GM13977 (cell line): Measurements from ENCODE around the gene NPTX1.

Experiments used
- DNase-seq: peaks from one replicate; pipeline ENCODE4 v3.0.0; 2012; ENCODE audit warnings: low spot score
- in situ Hi-C: fragments of 300-500 bp; cut with MboI; formaldehyde crosslinking; loops from one replicate; pipeline ENCODE4 v1.12.0; 2022; ENCODE audit warnings: low sequenced_read_pairs, low pct_unique_long_range_greater_than_20kb, mixed read lengths, inconsistent platforms; ENCODE audit not compliant: unreplicated experiment
- TF ChIP-seq, protein P1 (sequence below): IDR thresholded peaks from 2 replicates; pipeline ENCODE4 v1.5.1; 2012; ENCODE audit warnings: mild to moderate bottlenecking, control low read depth; ENCODE audit not compliant: insufficient read depth; ENCODE audit errors: extremely low read depth, missing control alignments

NPTX1 gene

GRCh38 chr17:80445007-80445725 lies 31.2 kb downstream of the NPTX1 start:
- DNase-seq, result no peak
- TF ChIP-seq, protein P1, sequence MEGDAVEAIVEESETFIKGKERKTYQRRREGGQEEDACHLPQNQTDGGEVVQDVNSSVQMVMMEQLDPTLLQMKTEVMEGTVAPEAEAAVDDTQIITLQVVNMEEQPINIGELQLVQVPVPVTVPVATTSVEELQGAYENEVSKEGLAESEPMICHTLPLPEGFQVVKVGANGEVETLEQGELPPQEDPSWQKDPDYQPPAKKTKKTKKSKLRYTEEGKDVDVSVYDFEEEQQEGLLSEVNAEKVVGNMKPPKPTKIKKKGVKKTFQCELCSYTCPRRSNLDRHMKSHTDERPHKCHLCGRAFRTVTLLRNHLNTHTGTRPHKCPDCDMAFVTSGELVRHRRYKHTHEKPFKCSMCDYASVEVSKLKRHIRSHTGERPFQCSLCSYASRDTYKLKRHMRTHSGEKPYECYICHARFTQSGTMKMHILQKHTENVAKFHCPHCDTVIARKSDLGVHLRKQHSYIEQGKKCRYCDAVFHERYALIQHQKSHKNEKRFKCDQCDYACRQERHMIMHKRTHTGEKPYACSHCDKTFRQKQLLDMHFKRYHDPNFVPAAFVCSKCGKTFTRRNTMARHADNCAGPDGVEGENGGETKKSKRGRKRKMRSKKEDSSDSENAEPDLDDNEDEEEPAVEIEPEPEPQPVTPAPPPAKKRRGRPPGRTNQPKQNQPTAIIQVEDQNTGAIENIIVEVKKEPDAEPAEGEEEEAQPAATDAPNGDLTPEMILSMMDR, result no peak
- in situ Hi-C loops, result no loop called here

DNA sequence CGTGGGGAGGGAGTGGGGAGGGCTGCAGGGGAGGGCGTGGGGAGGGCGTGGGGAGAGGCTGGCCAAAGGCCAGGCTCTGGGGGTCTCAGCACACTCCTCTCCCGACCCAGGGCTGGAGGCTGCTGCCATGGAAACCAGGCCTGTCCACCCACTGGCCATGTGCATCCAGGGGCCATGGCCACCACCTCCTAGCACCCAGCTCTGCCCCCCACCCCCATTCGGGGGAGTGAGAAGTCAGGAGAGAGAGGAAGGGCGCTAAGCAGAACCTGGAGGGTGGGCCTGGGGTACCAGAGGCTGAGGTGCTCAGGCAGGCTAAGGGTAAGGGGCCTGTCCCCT lies 31.8 kb downstream of the NPTX1 start:
- TF ChIP-seq, protein P1, result no peak
- in situ Hi-C loops, result no loop called here
- DNase-seq, result no peak

DNA sequence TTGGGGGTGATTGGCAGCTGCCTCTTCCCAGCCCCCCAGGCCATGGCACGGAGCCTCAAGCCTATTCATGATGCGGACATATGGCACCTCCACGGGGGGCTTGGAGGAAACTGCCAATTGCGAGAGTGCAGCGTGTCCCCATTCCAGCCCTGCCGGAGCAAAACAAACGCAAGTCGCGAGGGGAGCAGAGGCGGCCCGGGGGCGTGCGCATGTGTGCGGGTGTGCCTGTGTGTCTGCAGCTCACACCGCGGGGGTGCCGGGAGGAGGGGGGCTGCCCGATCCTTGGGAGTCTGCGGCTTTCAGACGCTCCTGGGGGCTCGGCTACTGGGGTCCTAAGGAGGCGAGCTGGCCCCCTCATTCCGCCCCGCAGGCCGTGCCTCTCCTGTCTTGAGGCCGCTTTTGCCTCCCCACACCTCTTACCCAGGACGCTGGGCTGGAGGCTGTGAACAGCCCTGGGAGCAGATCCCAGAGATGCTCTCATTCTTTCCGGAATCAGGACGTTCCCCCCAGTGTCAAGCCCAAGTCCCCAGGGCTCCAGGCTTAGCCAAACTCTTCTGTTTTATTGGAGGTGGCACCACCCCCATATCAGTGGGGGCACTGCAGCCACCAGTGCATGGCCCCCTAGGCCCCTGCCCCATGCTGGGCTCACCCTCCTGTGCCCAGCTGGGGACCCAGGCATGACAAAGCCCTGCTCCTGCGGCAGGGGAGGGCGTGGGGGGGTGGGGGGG lies 32.3 kb downstream of the NPTX1 start:
- DNase-seq, result no peak
- in situ Hi-C loops, result no loop called here
- TF ChIP-seq, protein P1, result no peak

- DNase-seq, result no peak
These were observed 32.9 kb downstream of the NPTX1 start for GRCh38 chr17:80443498-80443897.

GRCh38 chr17:80442764-80443163 lies 33.6 kb downstream of the NPTX1 start:
- in situ Hi-C loops, result no loop called here
- TF ChIP-seq, protein P1, result no peak
- DNase-seq, result no peak

More at GRCh38 chr17:80443498-80443897, 32.9 kb downstream of the NPTX1 start:
- in situ Hi-C loops, result no loop called here
- TF ChIP-seq, protein P1, result no peak

- in situ Hi-C loops, result no loop called here
- DNase-seq, result no peak
- TF ChIP-seq, protein P1, result no peak
These were observed 34.1 kb downstream of the NPTX1 start for GRCh38 chr17:80442323-80442659.
